ENCODE data around the gene CCR2.

- TF ChIP-seq CTCF (IDR thresholded peaks at IDR 0.05; ENCODE audit: low read depth, low read length) (no peak), POLR2A (IDR thresholded peaks at IDR 0.05; ENCODE audit: extremely low read depth, insufficient read length) (no peak)
Measured at GRCh38 chr3:46369675-46370132, 15.8 kb downstream of the CCR2 start.
